ENCODE results near the gene TNNI3. TPM values are rescaled to one million over a fixed set of nuclear protein-coding genes. Genes with fewer than 3 reads are reported as not detected.

The TNNI3 gene
- total RNA-seq, 1 donor from 2014 or later = not detected

- intact Hi-C loops (cut with micrococcal nuclease) = no loop called here
- Mint-ChIP-seq H3K9me3 (no peaks in the 10 kb centered on the region), H3K27ac (no peak overlapping the region), H3K36me3 (ENCODE audit: low read depth) (no peaks in the 10 kb centered on the region), H3K4me3 (no peak overlapping the region), H3K4me1 (peaks cover 3% of the 10 kb centered on the region), H3K27me3 (peaks cover 22% of the 10 kb centered on the region)
- DNase-seq (no peak), ATAC-seq (ENCODE audit: low read depth) (no peak)
- TF ChIP-seq, protein P1, sequence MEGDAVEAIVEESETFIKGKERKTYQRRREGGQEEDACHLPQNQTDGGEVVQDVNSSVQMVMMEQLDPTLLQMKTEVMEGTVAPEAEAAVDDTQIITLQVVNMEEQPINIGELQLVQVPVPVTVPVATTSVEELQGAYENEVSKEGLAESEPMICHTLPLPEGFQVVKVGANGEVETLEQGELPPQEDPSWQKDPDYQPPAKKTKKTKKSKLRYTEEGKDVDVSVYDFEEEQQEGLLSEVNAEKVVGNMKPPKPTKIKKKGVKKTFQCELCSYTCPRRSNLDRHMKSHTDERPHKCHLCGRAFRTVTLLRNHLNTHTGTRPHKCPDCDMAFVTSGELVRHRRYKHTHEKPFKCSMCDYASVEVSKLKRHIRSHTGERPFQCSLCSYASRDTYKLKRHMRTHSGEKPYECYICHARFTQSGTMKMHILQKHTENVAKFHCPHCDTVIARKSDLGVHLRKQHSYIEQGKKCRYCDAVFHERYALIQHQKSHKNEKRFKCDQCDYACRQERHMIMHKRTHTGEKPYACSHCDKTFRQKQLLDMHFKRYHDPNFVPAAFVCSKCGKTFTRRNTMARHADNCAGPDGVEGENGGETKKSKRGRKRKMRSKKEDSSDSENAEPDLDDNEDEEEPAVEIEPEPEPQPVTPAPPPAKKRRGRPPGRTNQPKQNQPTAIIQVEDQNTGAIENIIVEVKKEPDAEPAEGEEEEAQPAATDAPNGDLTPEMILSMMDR (IDR thresholded peaks at IDR 0.05) = no peak
- ChIA-PET CTCF (no interaction called here), POLR2A (no interaction called here)
These were observed 28.5 kb upstream of the TNNI3 start for GRCh38 chr19:55186080-55186479.

- POLR2A ChIA-PET = no interaction called here
- Mint-ChIP-seq H3K9me3 (no peaks in the 10 kb centered on the region), H3K27me3 (peaks cover 53% of the 10 kb centered on the region), H3K27ac (no peak overlapping the region), H3K36me3 (ENCODE audit: low read depth) (no peaks in the 10 kb centered on the region), H3K4me3 (no peak overlapping the region), H3K4me1 (peaks cover 20% of the 10 kb centered on the region)
- TF ChIP-seq, protein P1 (IDR thresholded peaks at IDR 0.05) = no peak
- intact Hi-C loops (cut with micrococcal nuclease) = no loop called here
- CTCF ChIA-PET = no interaction called here
- DNase-seq (no peak), ATAC-seq (ENCODE audit: low read depth) (no peak)
These were observed 24.2 kb upstream of the TNNI3 start for GRCh38 chr19:55181740-55182139.

- intact Hi-C loops (cut with micrococcal nuclease) = loop anchor here (1.0 to 5.0 kb wide), 5 partner anchors 19 to 159 kb away; partner anchors contain the start of genes KMT5C, PPP1R12C and PPP6R1
- H3K27ac Mint-ChIP-seq = peak within 1 kb of the TSS; percentile 75
- TF ChIP-seq, protein P1 (IDR thresholded peaks at IDR 0.05) = no peak
- no peaks in the 10 kb centered on the region for H3K9me3 Mint-ChIP-seq
- peak; percentile 53 for ATAC-seq (ENCODE audit: low read depth)
- ChIA-PET POLR2A (interaction anchor here (0.5 to 2.1 kb wide), 6 partner anchors 39 to 403 kb away, joined by 3 to 7 read pairs (median 4); partner anchors contain the start of genes KMT5C and PPP6R1), CTCF (no interaction called here)
- H3K4me3 Mint-ChIP-seq = peak within 1 kb of the TSS; percentile 79
- H3K27me3 Mint-ChIP-seq = peaks cover 62% of the 10 kb centered on the region
- DNase-seq = peak; percentile 66
- H3K4me1 Mint-ChIP-seq = peaks cover 20% of the 10 kb centered on the region
- H3K36me3 Mint-ChIP-seq (ENCODE audit: low read depth) = no peaks in the 10 kb centered on the region
These were observed 22.3 kb upstream of the TNNI3 start, which contains the start of gene SYT5 for GRCh38 chr19:55179606-55180484. Gene SYT5 (minus strand): TSS chr19:55180289. CDS start chr19:55179041, 1,248 bp downstream.

DNA sequence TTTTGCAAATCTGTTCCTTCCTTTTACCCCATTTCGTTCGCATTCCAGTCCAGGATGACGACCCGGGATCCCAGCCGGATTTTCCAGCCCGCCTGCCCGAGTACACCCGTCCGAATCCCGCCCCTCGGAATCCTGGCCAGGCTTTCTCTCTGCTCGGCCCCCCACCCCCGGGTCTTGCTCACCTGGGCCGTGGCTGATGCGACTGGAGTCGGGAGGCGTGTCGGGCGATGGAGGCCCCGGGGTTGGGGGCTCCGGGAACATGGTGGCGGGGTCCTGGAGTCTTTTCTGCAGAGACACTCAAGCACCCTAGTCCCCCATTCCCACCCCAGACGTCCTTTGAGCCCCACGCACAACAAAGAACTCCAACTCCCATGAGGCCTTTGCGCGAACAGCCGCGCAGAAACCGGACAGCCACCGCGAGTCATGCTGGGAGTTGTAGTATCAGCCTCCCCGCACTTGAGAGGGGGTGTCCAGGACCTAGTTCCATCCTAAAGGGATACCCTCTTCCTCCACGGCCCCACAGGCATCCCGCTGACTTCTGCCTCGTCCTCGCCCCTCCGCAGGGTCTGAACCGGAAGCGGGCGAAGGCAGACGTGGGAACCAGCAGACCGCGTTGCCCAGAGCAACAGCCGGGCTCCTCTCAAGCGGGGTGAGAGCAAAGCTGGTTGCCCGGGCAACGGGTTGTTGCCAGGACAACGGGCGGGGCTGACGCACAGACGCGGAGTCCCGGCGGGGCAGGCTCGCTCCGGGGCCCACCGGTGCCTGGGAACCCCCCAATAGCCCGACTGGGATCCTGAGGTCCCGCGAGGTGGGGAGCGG, 21.5 kb upstream of the TNNI3 start:
- DNase-seq = peak; percentile 94
- no peaks in the 10 kb centered on the region for H3K9me3 Mint-ChIP-seq
- H3K36me3 Mint-ChIP-seq (ENCODE audit: low read depth) = no peaks in the 10 kb centered on the region
- CTCF ChIA-PET = no interaction called here
- TF ChIP-seq, protein P1 (IDR thresholded peaks at IDR 0.05) = no peak
- POLR2A ChIA-PET = interaction anchor here (0.9 to 2.1 kb wide), 4 partner anchors 75 to 160 kb away, joined by 3 to 7 read pairs (median 4); partner anchors contain the start of genes KMT5C and PPP6R1
- peak overlapping the region; percentile 75 for H3K27ac Mint-ChIP-seq
- ATAC-seq (ENCODE audit: low read depth) = peak; percentile 84
- H3K4me3 Mint-ChIP-seq = peak overlapping the region; percentile 79
- peaks cover 69% of the 10 kb centered on the region for H3K27me3 Mint-ChIP-seq
- H3K4me1 Mint-ChIP-seq = peaks cover 22% of the 10 kb centered on the region
- intact Hi-C loops (cut with micrococcal nuclease) = loop anchor here (1.0 to 5.0 kb wide), 5 partner anchors 18 to 160 kb away; partner anchors contain the start of genes KMT5C, PPP1R12C and PPP6R1
